LNCaP clone FGC (cell line): ENCODE data around the gene DIRAS1.
"Not testable (repeated sequence)": the region's sequence is repeated elsewhere in the genome, so short reads cannot be mapped to it uniquely, and the experiment has no call there.

Source experiments
- DNase-seq: peaks from one replicate; pipeline ENCODE4 v3.0.0-alpha.2; 2011; ENCODE audit warnings: low read depth
- H3K4me3 ChIP-seq: 2 replicates; pipeline ENCODE4 v1.5.1; 2011; ENCODE audit warnings: mild to moderate bottlenecking, low read depth, low read length, control low read depth
- CTCF ChIP-seq: IDR thresholded peaks from 2 replicates; pipeline ENCODE4 v1.5.1; 2012; ENCODE audit warnings: mild to moderate bottlenecking; ENCODE audit not compliant: control insufficient read depth, insufficient read depth; ENCODE audit errors: extremely low read depth

The DIRAS1 gene

GRCh38 chr19:2670217-2670616 lies 51.0 kb downstream of the DIRAS1 start:
- H3K4me3 ChIP-seq: no peak overlapping the region
- TF ChIP-seq CTCF: no peak
- no peak for DNase-seq

- no peak for TF ChIP-seq CTCF
These were observed 52.9 kb downstream of the DIRAS1 start for GRCh38 chr19:2668175-2668763.

GRCh38 chr19:2667349-2667748 lies 53.8 kb downstream of the DIRAS1 start:
- not testable (repeated sequence) for H3K4me3 ChIP-seq, DNase-seq

More at GRCh38 chr19:2668175-2668763, 52.9 kb downstream of the DIRAS1 start:
- no peak for DNase-seq
- no peak overlapping the region for H3K4me3 ChIP-seq

DNA sequence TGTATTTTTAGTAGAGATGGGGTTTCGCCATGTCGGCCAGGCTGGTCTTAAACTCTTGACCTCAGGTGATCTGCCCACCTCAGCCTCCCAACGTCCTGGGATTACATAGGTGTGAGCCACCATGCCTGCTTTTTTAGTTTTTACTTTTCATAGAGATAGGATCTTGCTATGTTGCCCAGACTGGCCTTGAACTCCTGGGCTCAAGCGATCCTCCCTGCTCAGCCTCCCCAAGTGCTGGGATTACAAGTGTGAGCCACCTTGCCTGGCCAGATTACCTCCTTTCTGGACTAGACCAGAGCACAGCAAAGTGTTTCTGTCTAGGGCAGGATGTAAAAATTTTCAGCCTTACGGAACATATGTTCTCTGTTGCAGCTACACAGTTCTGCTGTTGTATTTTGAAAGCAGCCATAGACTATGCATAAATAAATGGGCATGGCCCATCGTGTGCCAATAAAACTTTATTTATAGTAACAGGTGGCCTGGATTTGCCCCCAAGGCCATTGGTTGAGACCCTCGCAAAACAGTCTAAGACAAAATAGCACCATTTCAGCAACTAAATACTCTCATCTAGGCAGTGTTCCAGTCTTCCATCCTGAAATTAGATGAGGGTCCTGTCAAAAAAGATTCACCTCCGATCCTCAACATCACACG lies 54.7 kb downstream of the DIRAS1 start:
- no peak for TF ChIP-seq CTCF
- no peak for DNase-seq
- no peak overlapping the region for H3K4me3 ChIP-seq

DNA sequence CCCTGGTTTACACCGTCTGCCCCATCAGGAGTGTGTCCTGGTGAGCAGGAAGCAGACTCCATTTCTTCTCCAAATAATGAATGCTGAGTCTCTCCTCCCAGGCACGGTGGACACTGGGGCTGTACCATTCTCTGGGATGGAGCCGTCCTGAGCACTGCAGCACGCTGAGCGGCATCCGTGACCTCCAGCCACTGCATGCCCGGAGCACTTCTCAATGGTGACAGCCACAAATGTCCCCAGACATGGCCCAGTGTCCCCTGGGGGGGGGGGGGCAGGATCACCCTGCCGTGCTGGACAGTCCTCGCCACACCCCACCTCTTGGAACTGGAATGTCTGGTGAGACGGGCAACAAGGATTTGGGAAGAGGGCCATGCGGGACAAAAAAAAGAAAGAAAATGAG lies 56.1 kb downstream of the DIRAS1 start:
- no peak for DNase-seq
- TF ChIP-seq CTCF: no peak

More for the DNA sequence above, 56.1 kb downstream of the DIRAS1 start:
- no peak overlapping the region for H3K4me3 ChIP-seq
